ENCODE results near the gene PHF12.

GRCh38 chr17:28860363-28860808, 90.9 kb downstream of the PHF12 start:
- TF ChIP-seq CTCF (IDR thresholded peaks at IDR 0.05) (no peak), POLR2A (IDR thresholded peaks at IDR 0.05) (no peak)

Measured in Peyer's patch (tissue), 4 donors.